SK-N-SH (cell line): Measurements from ENCODE around the gene CATSPERD.

Source experiments
- EP300 ChIP-seq, 2 experiments: IDR thresholded peaks; 2 replicates each; pipeline versions ENCODE4 v1.4.0 to v1.6.1; 2012; ENCODE audit warnings: borderline replicate concordance in 1 of 2, low read depth in 1 of 2, low read length in 1 of 2
- YY1 ChIP-seq: IDR thresholded peaks from 2 replicates; pipeline ENCODE4 v1.4.0; 2012; ENCODE audit warnings: low read depth, mild to moderate bottlenecking
- TF ChIP-seq, protein P1 (sequence below): fragments of 150-350 bp; IDR thresholded peaks from 2 replicates; pipeline ENCODE4 v1.6.1; 2017; ENCODE audit warnings: antibody characterized with exemption, low read length, low read depth, borderline replicate concordance
- TF ChIP-seq, protein P2 (sequence below): fragments of 200-600 bp; sonication (generic); IDR thresholded peaks from 2 replicates; pipeline ENCODE4 v1.6.1; 2017; ENCODE audit warnings: antibody characterized with exemption, mild to moderate bottlenecking, moderate library complexity
- TF ChIP-seq, protein P3 (sequence below): IDR thresholded peaks from 2 replicates; pipeline ENCODE4 v1.6.1; 2012; ENCODE audit warnings: mild to moderate bottlenecking, low read depth, low read length, moderate library complexity

DNA sequence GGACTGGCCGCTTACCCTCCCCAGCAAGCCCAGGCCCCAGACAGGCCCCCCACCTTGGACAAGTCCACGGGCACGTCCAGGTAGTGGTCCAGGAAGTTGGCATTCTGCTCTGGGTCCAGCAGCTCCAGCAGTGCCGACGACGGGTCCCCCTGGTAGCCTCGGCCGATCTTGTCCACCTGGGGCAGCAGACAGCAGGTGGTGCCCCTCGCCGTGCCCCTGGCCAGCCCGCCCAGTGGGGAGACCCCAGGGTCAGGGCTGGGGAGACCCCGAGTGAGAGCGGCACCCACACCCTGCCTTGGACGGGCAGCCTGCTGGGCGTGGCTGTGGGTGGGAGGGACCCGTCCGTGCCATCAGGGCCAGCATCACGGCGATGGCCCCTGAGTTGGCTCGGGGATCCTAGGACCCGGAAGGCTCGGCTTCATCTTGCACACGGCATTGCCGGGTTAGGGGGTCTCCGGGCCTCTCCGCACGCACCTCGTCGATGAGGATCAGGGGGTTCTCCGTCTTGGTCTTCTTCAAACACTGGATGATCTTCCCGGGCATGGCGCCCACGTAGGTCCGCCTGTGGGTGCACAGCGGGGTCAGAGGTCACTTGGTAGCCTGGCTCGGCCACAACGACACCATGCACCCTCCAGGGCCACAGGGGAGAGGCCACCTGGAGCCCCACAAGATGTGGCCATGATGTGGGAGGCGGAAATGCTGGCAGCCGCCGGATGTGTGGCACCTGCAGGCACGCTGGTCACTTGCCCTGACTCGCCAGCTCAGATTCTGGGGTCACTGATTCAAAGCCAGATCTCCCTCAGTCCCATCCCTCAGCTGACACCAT is 24.0 kb upstream of the CATSPERD start:
- TF ChIP-seq, protein P1, sequence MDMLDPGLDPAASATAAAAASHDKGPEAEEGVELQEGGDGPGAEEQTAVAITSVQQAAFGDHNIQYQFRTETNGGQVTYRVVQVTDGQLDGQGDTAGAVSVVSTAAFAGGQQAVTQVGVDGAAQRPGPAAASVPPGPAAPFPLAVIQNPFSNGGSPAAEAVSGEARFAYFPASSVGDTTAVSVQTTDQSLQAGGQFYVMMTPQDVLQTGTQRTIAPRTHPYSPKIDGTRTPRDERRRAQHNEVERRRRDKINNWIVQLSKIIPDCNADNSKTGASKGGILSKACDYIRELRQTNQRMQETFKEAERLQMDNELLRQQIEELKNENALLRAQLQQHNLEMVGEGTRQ: no peak
- TF ChIP-seq, protein P2, sequence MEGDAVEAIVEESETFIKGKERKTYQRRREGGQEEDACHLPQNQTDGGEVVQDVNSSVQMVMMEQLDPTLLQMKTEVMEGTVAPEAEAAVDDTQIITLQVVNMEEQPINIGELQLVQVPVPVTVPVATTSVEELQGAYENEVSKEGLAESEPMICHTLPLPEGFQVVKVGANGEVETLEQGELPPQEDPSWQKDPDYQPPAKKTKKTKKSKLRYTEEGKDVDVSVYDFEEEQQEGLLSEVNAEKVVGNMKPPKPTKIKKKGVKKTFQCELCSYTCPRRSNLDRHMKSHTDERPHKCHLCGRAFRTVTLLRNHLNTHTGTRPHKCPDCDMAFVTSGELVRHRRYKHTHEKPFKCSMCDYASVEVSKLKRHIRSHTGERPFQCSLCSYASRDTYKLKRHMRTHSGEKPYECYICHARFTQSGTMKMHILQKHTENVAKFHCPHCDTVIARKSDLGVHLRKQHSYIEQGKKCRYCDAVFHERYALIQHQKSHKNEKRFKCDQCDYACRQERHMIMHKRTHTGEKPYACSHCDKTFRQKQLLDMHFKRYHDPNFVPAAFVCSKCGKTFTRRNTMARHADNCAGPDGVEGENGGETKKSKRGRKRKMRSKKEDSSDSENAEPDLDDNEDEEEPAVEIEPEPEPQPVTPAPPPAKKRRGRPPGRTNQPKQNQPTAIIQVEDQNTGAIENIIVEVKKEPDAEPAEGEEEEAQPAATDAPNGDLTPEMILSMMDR: no peak
- TF ChIP-seq EP300 (IDR thresholded peaks at IDR 0.05; ENCODE audit: borderline replicate concordance in 1 of 2, low read depth in 1 of 2, low read length in 1 of 2): no peak
- no peak for TF ChIP-seq YY1
- TF ChIP-seq, protein P3, sequence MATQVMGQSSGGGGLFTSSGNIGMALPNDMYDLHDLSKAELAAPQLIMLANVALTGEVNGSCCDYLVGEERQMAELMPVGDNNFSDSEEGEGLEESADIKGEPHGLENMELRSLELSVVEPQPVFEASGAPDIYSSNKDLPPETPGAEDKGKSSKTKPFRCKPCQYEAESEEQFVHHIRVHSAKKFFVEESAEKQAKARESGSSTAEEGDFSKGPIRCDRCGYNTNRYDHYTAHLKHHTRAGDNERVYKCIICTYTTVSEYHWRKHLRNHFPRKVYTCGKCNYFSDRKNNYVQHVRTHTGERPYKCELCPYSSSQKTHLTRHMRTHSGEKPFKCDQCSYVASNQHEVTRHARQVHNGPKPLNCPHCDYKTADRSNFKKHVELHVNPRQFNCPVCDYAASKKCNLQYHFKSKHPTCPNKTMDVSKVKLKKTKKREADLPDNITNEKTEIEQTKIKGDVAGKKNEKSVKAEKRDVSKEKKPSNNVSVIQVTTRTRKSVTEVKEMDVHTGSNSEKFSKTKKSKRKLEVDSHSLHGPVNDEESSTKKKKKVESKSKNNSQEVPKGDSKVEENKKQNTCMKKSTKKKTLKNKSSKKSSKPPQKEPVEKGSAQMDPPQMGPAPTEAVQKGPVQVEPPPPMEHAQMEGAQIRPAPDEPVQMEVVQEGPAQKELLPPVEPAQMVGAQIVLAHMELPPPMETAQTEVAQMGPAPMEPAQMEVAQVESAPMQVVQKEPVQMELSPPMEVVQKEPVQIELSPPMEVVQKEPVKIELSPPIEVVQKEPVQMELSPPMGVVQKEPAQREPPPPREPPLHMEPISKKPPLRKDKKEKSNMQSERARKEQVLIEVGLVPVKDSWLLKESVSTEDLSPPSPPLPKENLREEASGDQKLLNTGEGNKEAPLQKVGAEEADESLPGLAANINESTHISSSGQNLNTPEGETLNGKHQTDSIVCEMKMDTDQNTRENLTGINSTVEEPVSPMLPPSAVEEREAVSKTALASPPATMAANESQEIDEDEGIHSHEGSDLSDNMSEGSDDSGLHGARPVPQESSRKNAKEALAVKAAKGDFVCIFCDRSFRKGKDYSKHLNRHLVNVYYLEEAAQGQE: no peak
